ENCODE data around the gene CNTNAP2.

The CNTNAP2 gene

DNA sequence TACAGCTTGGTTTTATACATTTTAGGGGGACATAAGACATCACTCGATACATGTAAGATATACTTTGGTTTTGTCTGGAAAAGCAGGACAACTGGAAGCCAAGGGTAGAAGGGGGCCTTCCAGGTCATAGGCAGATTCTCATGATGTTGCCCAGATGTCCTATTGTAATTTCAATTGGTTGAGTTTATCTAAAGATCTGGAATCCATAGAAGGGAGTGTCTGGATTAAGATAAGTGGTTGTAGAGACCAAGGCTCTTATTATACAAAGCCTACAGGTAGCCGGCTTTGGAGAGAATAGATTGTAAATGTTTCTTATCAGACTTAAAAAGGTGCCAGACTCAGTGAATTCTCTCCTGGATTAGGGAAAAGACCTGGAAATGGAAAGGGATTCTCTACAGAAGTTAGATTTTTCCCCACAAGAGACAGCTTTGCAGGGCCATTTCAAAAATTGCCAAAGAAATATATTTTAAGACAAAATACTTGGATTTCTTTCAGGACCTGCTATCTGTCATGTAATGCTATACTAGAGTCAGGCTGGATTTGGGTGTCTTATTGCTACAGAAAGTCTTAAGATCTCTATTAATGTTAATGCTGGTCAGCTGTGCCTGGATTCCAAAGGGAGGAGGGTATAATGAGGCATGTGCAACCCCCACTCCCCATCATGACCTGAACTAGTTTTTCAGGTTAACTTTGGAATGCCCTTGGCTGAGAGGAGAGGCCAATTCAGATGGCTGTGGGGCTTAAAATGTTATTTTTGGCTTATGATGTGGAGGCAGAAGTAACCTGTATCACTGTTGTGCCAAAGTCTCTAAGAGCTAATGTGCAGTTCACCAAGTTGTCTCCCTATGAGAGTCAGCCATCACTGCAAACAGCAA, 1962.8 kb downstream of the CNTNAP2 start:
- no peak for FAIRE-seq

DNA sequence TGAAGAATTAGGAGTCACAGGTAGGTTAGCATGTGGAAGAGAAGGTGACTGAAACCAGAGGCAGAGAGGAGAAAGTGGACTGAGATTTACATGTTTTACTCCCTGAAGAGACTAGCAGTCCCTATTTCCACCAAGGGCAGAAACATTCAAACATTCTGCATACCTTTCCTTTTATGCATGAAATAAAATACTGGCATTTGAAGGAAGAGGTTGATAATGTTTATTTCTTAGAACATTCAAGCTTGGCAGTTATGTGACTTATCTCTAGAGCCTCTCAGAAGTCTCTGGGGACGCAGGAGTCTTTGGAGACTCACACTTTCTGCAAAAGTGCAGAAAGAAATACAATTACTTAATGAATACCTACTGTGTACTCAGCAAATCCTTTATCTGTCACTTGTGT, 1966.8 kb downstream of the CNTNAP2 start:
- no peak for FAIRE-seq

GRCh38 chr7:148084138-148084537, 1967.5 kb downstream of the CNTNAP2 start:
- peak; percentile 70 for FAIRE-seq

- FAIRE-seq, result no peak
Measured at GRCh38 chr7:148091882-148092281, 1975.3 kb downstream of the CNTNAP2 start.

GRCh38 chr7:148093375-148094166, 1977.0 kb downstream of the CNTNAP2 start:
- no peak for FAIRE-seq

GRCh38 chr7:148095066-148095465, 1978.5 kb downstream of the CNTNAP2 start:
- FAIRE-seq, result no peak

DNA sequence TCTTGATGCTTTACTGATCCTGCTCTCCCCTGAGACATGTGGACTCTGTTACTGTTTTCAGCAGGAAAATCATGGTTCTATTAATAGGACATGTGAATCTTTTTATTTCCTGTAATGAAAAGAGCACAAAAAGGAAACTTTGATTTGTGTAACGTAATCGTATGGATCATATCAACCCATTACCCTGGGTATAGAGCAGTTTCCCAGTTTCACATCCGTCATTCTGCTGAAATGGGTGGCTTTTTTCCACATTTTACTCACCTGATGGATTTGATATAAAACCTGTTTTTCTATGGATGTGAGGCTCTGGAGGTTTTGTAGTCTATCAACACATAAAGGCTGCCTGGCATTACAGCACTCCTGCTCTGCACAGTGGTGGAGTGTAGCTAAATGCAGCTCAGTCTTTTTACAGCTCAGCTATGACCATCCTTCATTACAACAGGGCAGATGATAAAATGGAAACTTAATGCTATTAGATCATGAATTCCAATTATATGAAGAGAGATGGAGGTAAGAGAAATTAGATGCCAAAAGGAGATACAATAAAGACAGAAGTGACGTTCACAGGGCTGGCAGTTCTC, 1987.6 kb downstream of the CNTNAP2 start:
- FAIRE-seq, result no peak

GRCh38 chr7:148104924-148105323, 1988.3 kb downstream of the CNTNAP2 start:
- no peak for FAIRE-seq

GRCh38 chr7:148105853-148106252, 1989.3 kb downstream of the CNTNAP2 start:
- FAIRE-seq, result no peak

DNA sequence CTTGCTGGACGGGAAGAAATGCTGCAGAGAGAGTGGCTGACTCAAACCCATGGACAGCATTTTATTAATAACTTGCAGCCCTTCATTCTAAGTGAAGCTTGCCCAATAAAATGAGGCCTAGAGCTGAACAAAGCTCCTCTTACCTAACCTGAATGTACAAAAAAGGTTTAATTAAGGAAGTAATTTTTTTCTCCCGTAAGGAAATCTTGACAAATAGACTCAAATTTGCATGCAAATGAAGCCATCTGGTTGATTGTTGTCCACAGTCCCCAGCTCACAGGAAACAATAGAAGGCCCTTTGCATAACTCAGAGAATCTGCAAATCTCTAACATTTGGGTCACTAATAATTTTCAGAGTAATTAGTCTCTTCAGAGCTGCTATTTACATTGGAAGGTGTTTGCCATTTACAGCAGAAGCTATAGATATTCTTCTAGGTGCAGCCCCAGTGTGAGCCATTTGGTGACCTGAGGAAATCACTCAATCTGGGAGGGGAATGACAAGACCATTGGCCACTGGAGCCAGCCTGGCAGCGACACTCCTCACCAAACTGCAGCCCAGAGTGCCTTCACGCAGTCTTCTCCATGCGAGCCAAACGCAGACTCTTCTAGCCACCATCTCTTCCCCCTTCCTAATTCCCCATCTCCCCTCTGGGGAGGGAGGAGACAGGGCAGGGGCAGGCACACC, 1991.0 kb downstream of the CNTNAP2 start:
- no peak for FAIRE-seq

DNA sequence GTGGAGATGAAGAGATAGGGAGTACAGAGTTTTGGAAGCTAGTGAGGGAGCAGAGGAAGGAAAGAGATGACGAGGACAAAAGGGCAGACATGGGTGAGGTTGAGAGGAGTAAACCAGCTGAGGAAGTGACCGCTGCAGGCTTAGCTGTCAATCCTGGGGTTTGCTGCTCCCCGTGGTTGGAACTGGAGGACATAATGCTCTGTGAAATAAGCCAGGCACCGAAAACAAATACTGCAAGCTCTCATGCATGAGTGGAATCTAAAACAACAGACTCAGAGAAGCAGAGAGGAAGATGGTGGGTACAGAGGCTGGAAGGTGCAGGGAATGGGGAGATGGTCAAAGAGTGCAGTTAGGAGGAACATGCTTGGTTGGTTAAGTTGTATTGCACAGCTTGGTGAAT, 1991.8 kb downstream of the CNTNAP2 start:
- no peak for FAIRE-seq

DNA sequence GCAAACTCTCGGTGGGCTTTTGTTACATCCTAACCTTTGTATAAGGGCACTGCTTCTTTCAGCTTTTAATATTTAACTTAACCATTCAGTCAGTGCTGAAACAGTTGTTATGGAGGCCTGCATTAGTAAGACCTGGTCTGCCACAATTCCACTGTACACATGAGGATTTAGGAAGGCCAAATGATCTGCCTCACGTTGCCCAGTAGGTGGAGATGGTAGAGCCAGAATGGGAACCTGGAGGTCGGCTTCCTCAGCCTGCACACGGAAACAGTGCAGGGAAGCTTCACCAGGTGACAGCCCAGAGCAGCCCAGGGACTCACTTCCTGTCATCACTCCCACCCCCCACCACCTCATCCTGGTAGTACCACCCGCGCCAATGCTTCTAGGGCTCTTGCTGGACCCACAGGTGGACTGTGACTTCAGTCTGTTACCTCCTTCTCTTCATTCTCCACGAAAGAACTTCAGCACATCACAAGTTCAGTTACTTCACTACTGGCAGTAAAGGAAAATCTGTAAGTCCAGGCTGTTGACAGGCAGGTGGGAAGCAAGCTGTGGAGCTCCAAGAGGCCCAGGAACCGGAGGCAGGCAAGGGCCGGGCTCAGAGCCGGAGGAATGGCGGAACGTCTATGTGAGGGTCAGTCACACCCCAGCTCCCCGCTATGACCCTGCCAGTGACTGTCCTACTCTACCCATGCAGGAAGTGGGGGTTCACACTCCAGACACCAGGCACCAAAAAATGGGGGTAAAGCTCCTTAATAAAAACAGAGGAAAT, 1993.7 kb downstream of the CNTNAP2 start:
- no peak for FAIRE-seq

- FAIRE-seq, result no peak
Measured at GRCh38 chr7:148114804-148115203, 1998.2 kb downstream of the CNTNAP2 start.

DNA sequence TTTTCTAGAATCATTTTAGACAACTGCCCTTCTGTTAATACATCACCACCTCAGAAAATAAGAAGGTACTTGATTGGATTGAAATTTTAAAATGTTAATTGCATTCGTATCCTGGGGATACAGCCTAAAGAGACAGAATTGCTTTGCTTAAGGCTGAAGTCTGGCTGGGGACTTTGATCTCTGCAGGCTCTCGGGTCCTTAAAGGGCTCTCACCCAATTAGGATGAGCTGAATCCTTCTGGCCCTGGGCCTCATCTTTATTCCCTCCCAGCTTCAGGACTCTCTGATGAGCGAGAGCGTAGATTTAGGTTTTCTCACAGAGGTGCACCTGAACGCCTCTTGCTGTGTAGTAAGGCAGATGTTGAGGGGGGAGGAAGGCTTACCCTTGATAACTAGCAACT, 1998.7 kb downstream of the CNTNAP2 start:
- FAIRE-seq, result no peak

- no peak for FAIRE-seq
Measured at GRCh38 chr7:148116195-148116594, 1999.6 kb downstream of the CNTNAP2 start.

DNA sequence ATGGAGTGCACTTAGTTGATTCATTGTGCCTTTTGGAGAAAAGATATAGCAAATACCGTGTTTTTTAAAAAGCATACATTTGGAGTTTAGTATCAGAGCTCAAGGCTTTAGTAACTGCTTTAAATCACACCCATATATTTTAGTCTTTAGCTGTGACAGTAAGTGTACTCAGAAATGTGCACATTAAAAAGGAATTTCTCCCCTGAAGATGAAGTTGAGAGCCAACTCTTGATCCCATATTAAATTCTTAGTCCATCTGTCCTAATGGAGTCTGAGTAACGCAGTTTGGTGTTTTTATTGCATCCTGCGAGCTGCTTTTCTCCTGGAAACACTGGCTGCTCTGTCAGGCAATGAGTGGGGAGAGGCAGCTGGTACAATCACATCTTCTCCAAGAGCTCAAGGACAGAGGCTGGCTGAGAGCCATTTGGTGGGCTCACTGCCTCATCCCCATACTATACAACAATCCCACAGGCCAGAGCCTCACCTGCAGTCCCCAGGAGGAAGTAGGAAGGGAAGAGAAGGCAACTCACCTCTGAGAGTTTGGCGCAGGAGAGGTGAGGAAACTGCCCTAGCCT, 2000.3 kb downstream of the CNTNAP2 start:
- FAIRE-seq, result no peak

- no peak for FAIRE-seq
Measured at GRCh38 chr7:148118371-148118770, 2001.8 kb downstream of the CNTNAP2 start.

GRCh38 chr7:148121401-148121800, 2004.8 kb downstream of the CNTNAP2 start:
- FAIRE-seq, result no peak

GRCh38 chr7:148121847-148122246, 2005.2 kb downstream of the CNTNAP2 start:
- no peak for FAIRE-seq

- FAIRE-seq, result no peak
Measured at GRCh38 chr7:148124477-148124876, 2007.9 kb downstream of the CNTNAP2 start.

- FAIRE-seq, result no peak
Measured at GRCh38 chr7:148127374-148127773, 2010.8 kb downstream of the CNTNAP2 start.

GRCh38 chr7:148129023-148129422, 2012.4 kb downstream of the CNTNAP2 start:
- no peak for FAIRE-seq

Data from endometrium (tissue), 2 donors.